22Rv1 (cell line): ENCODE data around the gene LSS.

Source experiments
- H3K27ac ChIP-seq: fragments of 450-650 bp; 2 replicates; pipeline ENCODE4 v1.5.1; 2017
- ZFX ChIP-seq: fragments of 450-650 bp; IDR thresholded peaks from 2 replicates; pipeline ENCODE4 v1.6.1; 2017; ENCODE audit warnings: antibody characterized with exemption, borderline replicate concordance
- TF ChIP-seq, protein P1 (sequence below): fragments of 450-650 bp; IDR thresholded peaks from 2 replicates; pipeline ENCODE4 v1.5.1; 2017; ENCODE audit warnings: mild to moderate bottlenecking

LSS gene

DNA sequence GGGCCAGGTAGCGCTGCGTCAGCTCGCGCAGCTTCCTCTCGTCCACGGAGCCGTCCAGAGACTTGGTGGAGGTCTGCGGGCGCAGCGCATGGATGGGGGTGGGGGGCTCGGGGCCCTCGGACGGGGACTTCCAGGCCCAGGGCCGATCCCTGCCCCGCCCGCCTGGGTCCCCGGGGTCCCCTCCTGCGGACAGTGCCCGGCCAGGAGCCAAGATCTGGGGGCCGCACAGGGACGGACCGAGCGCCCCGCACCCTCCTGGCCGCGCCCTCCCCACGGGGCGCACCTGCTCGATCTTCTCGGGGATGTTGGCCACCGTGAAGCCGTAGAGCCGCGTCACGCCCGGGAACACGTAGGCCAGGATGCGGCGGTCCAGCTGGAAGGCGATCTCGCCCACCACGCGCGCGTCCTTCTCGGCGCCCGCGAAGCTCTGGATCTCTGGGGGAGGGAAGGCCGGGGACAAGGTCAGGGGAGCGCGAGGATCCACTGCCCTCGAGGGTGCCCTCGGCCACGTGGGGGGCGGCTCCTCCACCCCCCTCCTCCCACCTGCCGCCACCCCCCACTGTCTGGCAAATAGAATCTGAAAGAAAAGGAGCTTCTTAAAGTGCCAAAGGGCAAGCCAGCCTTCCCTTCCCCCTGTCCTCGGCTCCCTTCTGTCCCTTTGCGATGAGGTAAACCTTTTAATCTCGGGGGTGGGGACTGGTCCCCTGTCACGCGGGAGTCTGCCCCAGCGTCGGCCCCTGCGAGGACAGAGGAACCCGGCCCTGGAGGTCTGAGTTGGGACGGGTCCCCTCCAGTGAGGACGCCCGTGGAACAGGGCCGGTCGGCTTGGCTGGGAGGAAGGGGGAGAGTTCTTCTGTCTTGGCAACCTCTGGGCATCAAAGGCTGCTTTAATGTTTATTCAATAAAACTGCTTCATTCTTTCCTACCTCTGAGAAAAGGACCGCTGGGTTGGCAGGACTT, 66.7 kb downstream of the LSS start:
- TF ChIP-seq, protein P1, sequence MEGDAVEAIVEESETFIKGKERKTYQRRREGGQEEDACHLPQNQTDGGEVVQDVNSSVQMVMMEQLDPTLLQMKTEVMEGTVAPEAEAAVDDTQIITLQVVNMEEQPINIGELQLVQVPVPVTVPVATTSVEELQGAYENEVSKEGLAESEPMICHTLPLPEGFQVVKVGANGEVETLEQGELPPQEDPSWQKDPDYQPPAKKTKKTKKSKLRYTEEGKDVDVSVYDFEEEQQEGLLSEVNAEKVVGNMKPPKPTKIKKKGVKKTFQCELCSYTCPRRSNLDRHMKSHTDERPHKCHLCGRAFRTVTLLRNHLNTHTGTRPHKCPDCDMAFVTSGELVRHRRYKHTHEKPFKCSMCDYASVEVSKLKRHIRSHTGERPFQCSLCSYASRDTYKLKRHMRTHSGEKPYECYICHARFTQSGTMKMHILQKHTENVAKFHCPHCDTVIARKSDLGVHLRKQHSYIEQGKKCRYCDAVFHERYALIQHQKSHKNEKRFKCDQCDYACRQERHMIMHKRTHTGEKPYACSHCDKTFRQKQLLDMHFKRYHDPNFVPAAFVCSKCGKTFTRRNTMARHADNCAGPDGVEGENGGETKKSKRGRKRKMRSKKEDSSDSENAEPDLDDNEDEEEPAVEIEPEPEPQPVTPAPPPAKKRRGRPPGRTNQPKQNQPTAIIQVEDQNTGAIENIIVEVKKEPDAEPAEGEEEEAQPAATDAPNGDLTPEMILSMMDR, result no peak
- no peak for TF ChIP-seq ZFX
- no peak overlapping the region for H3K27ac ChIP-seq

DNA sequence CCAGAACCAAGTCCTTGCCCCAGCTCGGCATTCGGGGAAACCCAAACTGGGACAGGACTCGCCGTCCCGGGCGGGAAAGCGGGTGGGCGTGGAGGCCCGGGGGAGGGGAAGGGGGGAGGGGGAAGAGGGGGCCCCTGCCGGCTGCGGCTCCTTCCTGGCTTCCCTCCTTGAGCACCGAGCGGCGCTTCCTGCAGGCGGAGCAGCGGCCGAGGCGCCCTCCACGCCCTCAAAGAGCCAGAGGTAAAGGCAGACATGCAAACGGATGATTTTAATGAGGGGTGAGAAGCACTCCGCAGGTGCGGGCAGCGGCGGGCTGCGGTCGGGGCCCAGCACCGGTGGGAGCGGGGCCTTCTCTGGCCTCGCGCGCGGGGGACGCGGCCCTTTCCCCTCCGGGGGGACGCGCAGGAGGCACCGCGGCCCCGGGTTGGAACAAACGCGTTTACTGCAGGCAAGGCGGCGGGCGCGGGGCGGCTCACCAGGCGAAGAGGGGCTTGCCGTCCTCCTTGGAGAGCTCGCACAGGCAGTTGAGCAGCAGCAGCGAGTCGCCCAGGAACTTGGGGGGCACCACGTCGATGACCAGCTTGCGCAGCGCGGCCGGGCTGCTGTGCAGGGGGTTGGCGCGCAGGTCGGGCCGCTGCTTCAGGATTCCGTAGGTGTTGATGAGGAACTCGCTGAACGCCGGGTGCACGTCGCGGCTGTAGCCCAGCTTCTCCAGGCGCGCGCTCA, 67.5 kb downstream of the LSS start:
- H3K27ac ChIP-seq, result no peak overlapping the region
- TF ChIP-seq ZFX, result no peak
- TF ChIP-seq, protein P1, result no peak

DNA sequence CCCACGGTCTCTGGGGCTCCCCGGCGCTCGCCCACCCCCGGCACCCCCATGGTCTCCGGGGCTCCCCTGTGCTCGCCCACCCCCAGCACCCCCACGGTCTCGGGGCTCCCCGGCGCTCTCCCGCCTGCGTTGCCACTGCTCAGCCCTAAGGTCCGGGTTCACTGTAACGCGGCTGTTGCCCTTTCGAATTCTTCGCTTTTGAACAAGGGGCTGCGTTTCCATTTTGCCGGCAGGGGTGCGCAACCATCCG, 68.0 kb downstream of the LSS start:
- TF ChIP-seq, protein P1, result no peak
- TF ChIP-seq ZFX, result no peak
- no peak overlapping the region for H3K27ac ChIP-seq

DNA sequence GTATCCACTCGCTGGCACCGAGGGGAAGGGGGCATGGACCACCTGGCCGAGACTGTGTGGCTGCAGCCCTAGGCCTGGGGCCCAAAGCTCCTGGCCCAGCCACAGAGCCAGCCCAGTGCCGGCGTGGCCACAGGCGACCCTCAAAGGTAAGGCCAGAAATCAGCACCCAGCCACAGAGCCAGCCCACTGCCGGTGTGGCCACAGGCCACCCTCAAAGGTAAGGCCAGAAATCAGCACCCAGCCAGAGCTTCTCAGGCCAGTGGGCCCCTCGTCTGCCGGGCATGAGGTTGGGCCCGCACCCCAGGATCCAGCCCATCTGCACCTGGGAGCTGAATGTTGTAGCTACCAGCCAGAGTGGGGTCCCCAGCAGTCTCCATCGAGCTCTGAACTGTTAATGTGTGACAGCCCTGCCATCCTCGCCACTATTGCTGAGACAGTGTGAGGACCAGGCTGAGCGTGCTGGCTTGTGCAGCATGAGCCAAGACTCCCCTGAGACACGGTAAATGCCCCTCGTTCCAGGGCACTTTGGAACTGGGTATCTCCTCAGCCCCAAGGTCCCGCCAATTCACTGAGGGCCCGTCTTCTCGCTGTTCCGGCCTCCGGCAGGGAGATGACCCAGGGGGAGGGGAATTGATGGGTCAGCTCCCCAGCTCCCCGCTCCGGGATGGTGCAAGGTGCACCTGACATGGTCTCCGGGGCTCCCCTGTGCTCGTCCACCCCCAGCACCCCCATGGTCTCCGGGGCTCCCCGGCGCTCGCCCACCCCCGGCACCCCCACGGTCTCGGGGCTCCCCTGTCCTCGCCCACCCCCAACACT, 68.5 kb downstream of the LSS start:
- H3K27ac ChIP-seq, result no peak overlapping the region
- TF ChIP-seq ZFX, result no peak
- TF ChIP-seq, protein P1, result no peak

DNA sequence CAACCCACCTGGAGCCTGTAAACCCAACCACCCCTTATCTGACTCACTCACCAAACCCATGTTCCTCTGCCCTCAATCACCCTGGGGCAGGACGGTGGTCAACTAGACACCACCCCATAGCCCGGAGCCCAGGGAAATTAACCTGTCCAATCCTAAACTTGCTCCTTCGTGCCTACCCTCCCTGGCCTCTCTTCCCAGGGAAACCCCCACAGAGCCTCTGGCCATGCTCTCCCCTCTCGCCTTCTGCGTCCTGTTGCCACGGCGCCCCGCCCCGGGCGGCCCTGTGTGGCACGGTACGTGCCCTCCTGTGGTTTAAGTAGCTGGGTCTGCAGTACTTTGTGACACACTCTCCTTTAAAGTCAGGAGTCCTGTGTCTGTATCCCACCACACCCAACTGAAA, 69.2 kb downstream of the LSS start:
- TF ChIP-seq, protein P1, result no peak
- TF ChIP-seq ZFX, result no peak
- no peak overlapping the region for H3K27ac ChIP-seq

DNA sequence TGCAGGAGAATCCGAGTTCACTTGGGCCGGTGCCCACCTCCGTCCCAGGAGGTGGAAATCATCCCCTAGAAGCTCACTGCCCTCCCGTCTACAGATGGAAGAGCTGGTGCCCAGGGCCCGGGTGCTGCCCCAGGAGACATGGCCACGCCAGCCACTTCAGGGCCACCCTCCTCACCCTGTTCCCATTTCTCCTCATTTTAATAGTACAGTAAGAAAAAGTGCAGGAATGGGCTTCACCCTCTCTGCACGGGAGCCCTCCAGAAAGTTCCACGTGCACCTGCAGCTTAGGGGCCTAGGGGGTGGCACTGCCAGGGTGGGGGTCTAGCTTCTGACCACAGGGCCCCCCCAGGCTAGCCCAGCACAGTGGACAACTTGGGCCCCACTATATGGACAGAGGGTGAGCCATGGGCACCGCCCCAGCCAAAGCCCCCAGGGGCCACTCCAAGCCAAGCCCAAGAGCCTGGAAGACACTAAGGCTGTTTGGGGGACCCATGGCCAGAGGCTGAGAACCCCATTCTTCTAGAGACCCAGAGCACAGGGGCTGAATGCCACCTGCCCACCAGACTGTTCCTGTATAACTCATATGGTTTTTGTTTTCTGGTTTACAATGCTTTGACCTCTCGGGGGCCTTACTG, 69.8 kb downstream of the LSS start:
- no peak overlapping the region for H3K27ac ChIP-seq
- TF ChIP-seq ZFX, result no peak
- TF ChIP-seq, protein P1, result no peak
